SK-N-SH (cell line): ENCODE results near the gene RELN. TPM values are rescaled to one million over a fixed set of nuclear protein-coding genes. Genes with fewer than 3 reads are reported as not detected.

Source experiments
- CTCF ChIA-PET: fragments of 300-600, 350-600 bp; formaldehyde crosslinking; extraction: SDS; loops from one replicate; lab custom pipeline; 2021; lab: Yijun Ruan, JAX
- POLR2A ChIA-PET: fragments of 350-600 bp; sonication (Branson Sonifier 250); formaldehyde crosslinking; extraction: SDS; loops from one replicate; lab custom pipeline; 2020; ENCODE audit warnings: antibody characterized with exemption, inconsistent platforms; lab: Yijun Ruan, JAX
- DNase-seq: peaks from one replicate; pipeline ENCODE4 v3.0.0; 2012
- H2AFZ ChIP-seq: fragments of 200-600 bp; sonication (generic); 2 replicates; pipeline ENCODE4 v1.8.1; 2016; ENCODE audit warnings: antibody characterized with exemption, mild to moderate bottlenecking, low read depth
- H3F3A ChIP-seq: fragments of 200-600 bp; sonication (generic); replicated peaks from 2 replicates; pipeline ENCODE3; 2016; ENCODE audit warnings: antibody characterized with exemption, mild to moderate bottlenecking; ENCODE audit not compliant: insufficient read depth
- H3K27ac ChIP-seq, 2 experiments: fragments of 200-500 bp in 1 of 2; fragments of 200-600 bp in 1 of 2; sonication (Bioruptor generic) in 1 of 2; sonication (generic), shearing (Covaris generic) in 1 of 2; 2 replicates each; pipeline versions ENCODE4 v1.5.1 to v1.6.1; 2014 to 2016; ENCODE audit warnings: low read depth in 2 of 2, inconsistent platforms in 1 of 2, low read length in 1 of 2, mild to moderate bottlenecking in 1 of 2, mixed read lengths in 1 of 2
- H3K27me3 ChIP-seq: fragments of 200-600 bp; sonication (generic), shearing (Covaris generic); 2 replicates; pipeline ENCODE4 v1.6.1; 2016; ENCODE audit warnings: mixed run types; ENCODE audit not compliant: insufficient read depth
- H3K36me3 ChIP-seq, 2 experiments: fragments of 200-500 bp in 1 of 2; fragments of 200-600 bp in 1 of 2; sonication (Bioruptor generic) in 1 of 2; sonication (generic) in 1 of 2; replicated peaks in 1 of 2; 2 replicates each; pipeline versions ENCODE3 to v1.5.1; 2014 to 2016; ENCODE audit warnings: low read length in 1 of 2, mild to moderate bottlenecking in 1 of 2; ENCODE audit not compliant: insufficient read depth in 2 of 2, control insufficient read depth in 1 of 2
- H3K4me1 ChIP-seq, 2 experiments: fragments of 200-500 bp in 1 of 2; fragments of 200-600 bp in 1 of 2; sonication (Bioruptor generic) in 1 of 2; sonication (generic), shearing (Covaris generic) in 1 of 2; 2 replicates each; pipeline versions ENCODE4 v1.5.1 to v1.6.1; 2014 to 2016; ENCODE audit warnings: low read depth in 1 of 2, low read length in 1 of 2, mixed run types in 1 of 2; ENCODE audit not compliant: insufficient read depth in 2 of 2, control insufficient read depth in 1 of 2
- H3K4me2 ChIP-seq: fragments of 200-600 bp; sonication (generic), shearing (Covaris generic); 2 replicates; pipeline ENCODE4 v1.6.1; 2017; ENCODE audit warnings: mixed run types
- H3K4me3 ChIP-seq, 2 experiments: fragments of 200-500 bp in 1 of 2; fragments of 200-600 bp in 1 of 2; sonication (Bioruptor generic) in 1 of 2; sonication (generic), shearing (Covaris generic) in 1 of 2; 2 replicates each; pipeline versions ENCODE4 v1.5.1 to v1.8.1; 2014 to 2016; ENCODE audit warnings: low read depth in 2 of 2, inconsistent platforms in 1 of 2, low read length in 1 of 2, mild to moderate bottlenecking in 1 of 2, mixed read lengths in 1 of 2, moderate library complexity in 1 of 2
- H3K79me2 ChIP-seq: fragments of 200-600 bp; sonication (generic); 2 replicates; pipeline ENCODE4 v1.8.1; 2017; ENCODE audit warnings: mild to moderate bottlenecking; ENCODE audit not compliant: insufficient read depth
- H3K9ac ChIP-seq: fragments of 200-600 bp; sonication (generic); 2 replicates; pipeline ENCODE4 v1.6.1; 2017; ENCODE audit warnings: mixed run types
- H3K9me2 ChIP-seq: fragments of 200-600 bp; sonication (generic); 2 replicates; pipeline ENCODE4 v1.6.1; 2017; ENCODE audit warnings: mixed run types
- H3K9me3 ChIP-seq: fragments of 200-600 bp; sonication (generic); 2 replicates; pipeline ENCODE4 v1.6.1; 2017; ENCODE audit warnings: mixed run types, mild to moderate bottlenecking, moderate library complexity
- H4K20me1 ChIP-seq: fragments of 200-600 bp; sonication (generic); 2 replicates; pipeline ENCODE4 v1.6.1; 2017; ENCODE audit warnings: mild to moderate bottlenecking, mixed run types; ENCODE audit not compliant: insufficient read depth
- CHD2 ChIP-seq: fragments of 150-350 bp; IDR thresholded peaks from 2 replicates; pipeline ENCODE4 v1.6.1; 2018; ENCODE audit warnings: low read length; ENCODE audit not compliant: partially characterized antibody
- ELF1 ChIP-seq: IDR thresholded peaks from 2 replicates; pipeline ENCODE4 v1.4.0; 2012
- EP300 ChIP-seq, 2 experiments: IDR thresholded peaks; 2 replicates each; pipeline versions ENCODE4 v1.4.0 to v1.6.1; 2012; ENCODE audit warnings: borderline replicate concordance in 1 of 2, low read depth in 1 of 2, low read length in 1 of 2
- EZH2phosphoT487 ChIP-seq: fragments of 200-600 bp; sonication (generic); IDR thresholded peaks from 2 replicates; pipeline ENCODE4 v1.6.1; 2017; ENCODE audit warnings: low read depth, mixed run types, mild to moderate bottlenecking, antibody characterized with exemption, moderate library complexity, borderline replicate concordance
- FOSL2 ChIP-seq: IDR thresholded peaks from 2 replicates; pipeline ENCODE4 v1.4.0; 2012; ENCODE audit warnings: low read depth, mild to moderate bottlenecking, moderate library complexity, borderline replicate concordance
- GATA2 ChIP-seq: sonication (generic); formaldehyde crosslinking; IDR thresholded peaks from 2 replicates; pipeline ENCODE4 v1.5.0; 2020; ENCODE audit warnings: mild to moderate bottlenecking, missing genetic modification reagents
- MEF2A ChIP-seq: IDR thresholded peaks from 2 replicates; pipeline ENCODE4 v1.4.0; 2012; ENCODE audit warnings: low read depth, borderline replicate concordance
- RAD21 ChIP-seq: IDR thresholded peaks from 2 replicates; pipeline ENCODE4 v1.6.1; 2012; ENCODE audit warnings: mild to moderate bottlenecking, low read length
- RCOR1 ChIP-seq: fragments of 150-350 bp; IDR thresholded peaks from 2 replicates; pipeline ENCODE4 v1.6.1; 2017; ENCODE audit warnings: antibody characterized with exemption, low read length
- SIN3A ChIP-seq: IDR thresholded peaks from 2 replicates; pipeline ENCODE4 v1.6.1; 2012; ENCODE audit warnings: low read depth, mild to moderate bottlenecking, low read length, moderate library complexity, borderline replicate concordance
- TAF1 ChIP-seq: IDR thresholded peaks from 2 replicates; pipeline ENCODE4 v1.6.1; 2012; ENCODE audit warnings: low read depth, mild to moderate bottlenecking, low read length, moderate library complexity, borderline replicate concordance
- TCF12 ChIP-seq: IDR thresholded peaks from 2 replicates; pipeline ENCODE4 v1.4.0; 2012
- YY1 ChIP-seq: IDR thresholded peaks from 2 replicates; pipeline ENCODE4 v1.4.0; 2012; ENCODE audit warnings: low read depth, mild to moderate bottlenecking
- WGBS: methylation state at CpG from one replicate; pipeline ENCODE4 v1.1.6; 2017; ENCODE audit warnings: low lambda C conversion rate; 5-methylcytosine and 5-hydroxymethylcytosine counted together
- polyA plus RNA-seq, 3 experiments: library from polyadenylated mRNA; depleted of rRNA; stranded (reverse); fragments of >200 nt; gene quantifications; 2 replicates each; pipeline ENCODE4 v1.2.3, GENCODE V29; 2012

RELN gene
- polyA plus RNA-seq, 1 of the 3 experiments (the other 2 are of a cell fraction), result 0.02 TPM

- H2AFZ ChIP-seq, result no peak overlapping the region
- WGBS, result 13% methylated on average over 2 of the region's 2 CpGs
- CTCF ChIA-PET, result interaction anchor here (1.1 kb wide), 1 partner anchor 15 kb away, joined by 4 read pairs; no protein-coding TSS in a partner anchor
- no peaks in the 10 kb centered on the region; a peak in 1 of 4 replicates for H3K4me1 ChIP-seq
- H3K27me3 ChIP-seq, result no peaks in the 10 kb centered on the region
- no peak overlapping the region for H3K9ac ChIP-seq
- H3K9me2 ChIP-seq, result no peaks in the 10 kb centered on the region
- no peaks in the 10 kb centered on the region for H3K79me2 ChIP-seq
- no peak overlapping the region for H3K4me2 ChIP-seq
- H3K4me3 ChIP-seq, result no peak overlapping the region
- TF ChIP-seq TCF12 (peak; percentile 53), GATA2 (CRISPR knock-in tag) (peak; percentile 91), RCOR1 (peak; percentile 91), CHD2 (peak; percentile 10), EP300 (IDR thresholded peaks at IDR 0.05; ENCODE audit: borderline replicate concordance in 1 of 2, low read depth in 1 of 2, low read length in 1 of 2) (peak in 1 of 2 experiments; percentile 73; a peak in 1 of 4 replicates), MEF2A (no peak)
- TF ChIP-seq, all 33 proteins: peak for 5
- Histone ChIP-seq H3K27ac (peak overlapping the region in 1 of 2 experiments; percentile 7; a peak in 1 of 4 replicates), H3K9me3 (no peaks in the 10 kb centered on the region), H3K36me3 (no peaks in the 10 kb centered on the region), H3F3A (no peaks in the 10 kb centered on the region), H4K20me1 (no peaks in the 10 kb centered on the region)
- POLR2A ChIA-PET, result no interaction called here
- peak; percentile 29 for DNase-seq
These were observed 42.3 kb downstream of the RELN start for GRCh38 chr7:103947026-103947655.

- no peak overlapping the region for H3K27ac ChIP-seq
- no peaks in the 10 kb centered on the region for H3K9me3 ChIP-seq
- H4K20me1 ChIP-seq, result no peaks in the 10 kb centered on the region
- ChIA-PET CTCF (interaction anchor here (1.0 to 1.2 kb wide), 3 partner anchors 12 to 372 kb away, joined by 3 read pairs; no protein-coding TSS in a partner anchor), POLR2A (no interaction called here)
- H3K9ac ChIP-seq, result no peak overlapping the region
- H3K27me3 ChIP-seq, result no peaks in the 10 kb centered on the region
- DNase-seq, result no peak
- H3K36me3 ChIP-seq, result no peaks in the 10 kb centered on the region
- no peak overlapping the region for H3K4me3 ChIP-seq
- H3K4me2 ChIP-seq, result no peak overlapping the region
- TF ChIP-seq TCF12 (no peak), YY1 (no peak), ELF1 (no peak), SIN3A (no peak), FOSL2 (no peak), RCOR1 (no peak), EZH2phosphoT487 (no peak), TAF1 (no peak), RAD21 (no peak)
- no peaks in the 10 kb centered on the region; a peak in 1 of 4 replicates for H3K4me1 ChIP-seq
- H2AFZ ChIP-seq, result no peak overlapping the region
- H3F3A ChIP-seq, result no peaks in the 10 kb centered on the region
- H3K9me2 ChIP-seq, result no peaks in the 10 kb centered on the region
- no peaks in the 10 kb centered on the region for H3K79me2 ChIP-seq
- 35% methylated on average over 6 of the region's 6 CpGs for WGBS
These were observed 45.1 kb downstream of the RELN start for GRCh38 chr7:103944230-103944900.
